OCI-M2 (cell line): Measurements from ENCODE around the gene TTC24.

Experiments
- DNase-seq: peaks from one replicate; lab custom pipeline; 2025; ENCODE audit not compliant: unreplicated experiment; lab: John Stamatoyannopoulos, UW

The TTC24 gene

GRCh38 chr1:156553860-156554485 is 25.6 kb upstream of the TTC24 start:
- no peak for DNase-seq

DNA sequence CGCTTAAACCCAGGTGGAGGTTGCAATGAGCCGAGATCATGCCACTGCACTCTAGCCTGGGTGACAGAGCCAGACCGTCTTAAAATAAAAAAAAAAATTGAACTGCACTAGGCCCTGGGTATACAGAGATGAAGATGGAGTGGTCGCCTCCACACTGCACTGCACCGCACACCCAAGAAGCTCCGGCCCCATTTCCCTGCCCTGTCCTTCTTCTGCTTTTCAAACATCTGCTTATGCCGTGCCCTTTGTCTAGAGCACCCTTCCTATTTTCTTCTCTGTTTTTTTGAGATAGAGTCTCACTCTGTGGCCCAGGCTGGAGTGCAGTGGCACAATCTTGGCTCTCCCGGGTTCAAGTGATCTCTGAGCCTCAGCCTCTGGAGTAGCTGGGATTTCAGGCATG is 24.6 kb upstream of the TTC24 start:
- DNase-seq: no peak

- no peak for DNase-seq
Observed at GRCh38 chr1:156555715-156556114, 23.8 kb upstream of the TTC24 start.

DNA sequence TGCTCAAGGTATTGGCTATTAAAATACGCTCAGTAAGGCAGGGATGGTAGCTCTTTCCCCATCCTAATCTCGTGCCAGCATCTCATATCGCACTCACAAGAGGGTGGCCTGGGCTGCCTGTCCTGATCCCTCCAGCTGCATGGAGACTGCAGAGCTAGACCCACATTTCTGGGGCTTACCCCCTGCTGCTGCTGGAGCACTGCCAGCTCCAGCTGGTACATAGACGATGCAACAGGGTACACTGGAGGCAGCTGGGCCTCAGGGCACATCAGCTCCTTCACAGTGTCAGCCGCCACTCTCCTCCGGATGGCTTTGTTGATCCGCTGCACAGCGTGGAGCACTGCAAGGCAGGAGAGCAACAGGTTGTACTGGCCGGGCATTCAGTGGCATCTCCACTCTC is 23.2 kb upstream of the TTC24 start:
- DNase-seq: no peak

DNA sequence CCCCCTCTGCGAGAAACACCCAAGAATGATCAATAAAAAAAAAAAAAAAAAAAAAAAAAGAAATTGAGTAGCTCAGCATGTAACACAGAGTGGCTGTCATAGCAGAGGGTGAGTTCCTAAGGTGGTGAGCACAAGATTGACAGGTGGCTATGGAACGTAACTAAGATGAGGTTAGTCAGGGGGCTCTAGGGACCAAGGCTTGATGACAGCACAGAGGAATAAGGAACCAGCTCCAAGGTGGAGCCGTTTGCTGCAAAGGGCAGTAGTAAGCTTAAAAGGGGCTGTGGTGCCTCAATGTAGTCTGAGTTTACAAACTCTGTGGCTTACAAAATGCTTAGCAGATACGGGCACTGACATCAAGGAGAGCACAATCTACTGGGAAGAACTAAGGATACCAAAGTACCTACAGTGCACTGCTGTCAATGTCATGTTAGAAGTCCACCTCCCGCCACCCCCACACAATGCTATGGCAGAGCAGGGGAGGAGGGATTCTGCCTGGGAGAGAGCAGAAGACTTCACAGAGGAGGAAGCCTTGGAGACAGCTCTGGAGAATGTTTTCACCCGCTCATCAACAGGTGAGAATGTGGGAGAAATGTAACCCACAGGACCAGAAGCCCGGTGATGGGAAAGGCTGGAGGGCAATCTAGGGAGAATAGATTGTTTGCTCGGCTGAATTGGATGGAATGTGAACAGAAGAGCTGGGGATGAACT is 20.3 kb upstream of the TTC24 start:
- no peak for DNase-seq

DNA sequence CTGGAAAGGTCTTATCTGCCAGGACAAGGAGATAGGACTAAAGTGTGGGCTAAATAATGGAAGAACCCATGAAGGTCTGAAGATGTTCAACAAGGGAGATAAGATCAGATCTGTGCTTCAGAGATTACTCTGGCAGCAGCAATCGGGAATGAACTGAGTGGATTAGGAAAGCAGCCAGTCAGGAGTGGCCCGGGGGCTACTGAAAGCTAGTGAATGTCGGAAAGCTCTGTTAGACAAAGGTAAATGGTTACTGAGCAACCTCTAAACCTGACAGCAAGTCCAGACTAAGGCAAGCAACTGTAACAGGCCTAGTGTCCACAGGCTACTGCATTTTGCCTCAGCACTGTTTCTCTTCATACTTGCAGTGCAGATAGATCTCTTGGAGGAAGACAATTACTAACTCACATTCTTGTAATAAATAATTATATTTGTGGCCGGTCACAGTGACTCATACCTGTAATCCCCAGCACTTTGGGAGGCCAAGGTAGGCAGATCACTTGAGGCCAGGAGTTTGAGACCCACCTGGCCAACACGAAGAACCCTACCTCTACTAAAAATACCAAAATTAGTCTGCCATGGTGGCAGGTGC is 19.6 kb upstream of the TTC24 start:
- DNase-seq: no peak

GRCh38 chr1:156560585-156561163 is 18.8 kb upstream of the TTC24 start:
- DNase-seq: no peak

GRCh38 chr1:156565519-156565918 is 14.0 kb upstream of the TTC24 start:
- DNase-seq: no peak

- DNase-seq: no peak
Observed at GRCh38 chr1:156566436-156566835, 13.1 kb upstream of the TTC24 start.

DNA sequence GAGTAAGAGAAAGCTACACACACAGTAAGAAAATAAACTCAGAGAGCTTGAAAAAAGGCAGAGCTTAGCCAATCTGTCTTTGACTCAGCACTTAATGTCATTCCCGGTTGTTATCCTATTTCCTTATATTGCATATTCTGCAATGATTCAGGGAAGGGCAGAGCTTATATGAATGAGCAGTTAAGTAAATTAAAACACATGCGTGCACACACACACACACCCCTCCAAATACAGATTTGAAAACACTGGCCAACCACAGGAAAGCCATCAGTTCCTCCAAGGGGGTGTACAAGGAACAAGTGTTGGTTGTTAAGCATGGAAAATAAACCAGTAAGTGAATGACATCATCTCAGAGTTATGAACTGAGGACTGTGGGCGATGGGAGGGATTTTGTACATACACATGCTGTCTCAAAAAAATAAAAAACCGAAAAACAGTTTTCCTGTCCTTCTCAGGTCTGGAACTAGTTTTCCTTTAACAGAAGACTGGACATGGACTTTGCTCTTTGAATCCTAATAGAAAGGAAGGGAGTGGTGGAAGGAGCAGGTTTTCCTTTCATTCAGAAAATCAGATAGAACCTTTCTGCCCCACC is 8.2 kb upstream of the TTC24 start:
- no peak for DNase-seq

- DNase-seq: peak; percentile 21
Observed at GRCh38 chr1:156571919-156572662, 7.4 kb upstream of the TTC24 start, which contains the start of gene IQGAP3. TSS of gene IQGAP3 (minus strand) at chr1:156572565. CDS start at chr1:156572529, 36 bp downstream.

DNA sequence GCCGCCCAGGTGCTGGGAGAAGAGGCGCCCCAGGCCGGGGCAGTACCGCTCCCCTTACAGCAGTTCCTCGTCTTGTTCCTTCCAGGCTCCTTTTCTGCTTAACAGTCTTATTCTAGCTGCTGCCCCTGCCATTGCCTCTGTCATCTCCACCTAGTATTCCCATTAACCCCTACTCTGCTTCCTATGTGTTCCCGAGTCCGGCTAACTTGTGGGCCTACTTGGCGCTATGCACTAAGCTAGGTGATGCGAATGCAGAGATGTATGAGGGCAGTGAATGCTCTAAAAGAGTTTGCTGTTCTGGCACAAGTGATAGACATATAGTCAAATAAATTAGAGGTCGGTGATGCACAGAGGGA is 6.9 kb upstream of the TTC24 start:
- DNase-seq: no peak

DNA sequence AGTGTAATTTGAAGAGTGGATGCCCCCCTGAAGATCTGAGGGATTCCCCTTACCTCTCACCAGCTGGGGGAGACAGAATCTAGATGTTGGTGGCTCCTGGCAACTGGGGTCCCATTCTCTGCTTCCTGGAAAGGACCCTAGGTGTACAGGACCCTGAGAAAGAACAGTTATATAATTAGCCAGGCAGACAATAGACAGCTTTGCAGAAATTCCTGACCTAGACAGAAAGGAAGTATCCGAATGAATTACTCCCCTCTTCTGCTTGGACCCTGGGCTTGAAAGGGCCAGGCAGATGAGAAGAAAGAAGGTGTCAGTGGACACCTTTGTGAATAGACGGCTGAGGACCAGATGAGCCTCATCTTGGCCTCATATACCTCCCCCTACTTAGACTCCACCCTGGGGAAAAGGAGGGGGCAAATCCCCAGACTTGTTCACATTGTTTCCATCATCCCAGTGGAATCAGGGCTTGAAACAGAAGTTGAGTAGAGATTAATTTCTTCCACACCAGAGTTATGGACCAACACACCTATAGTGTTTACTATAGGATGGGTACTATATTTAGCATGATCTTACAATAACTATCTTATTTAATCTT is 5.4 kb upstream of the TTC24 start:
- DNase-seq: no peak

DNA sequence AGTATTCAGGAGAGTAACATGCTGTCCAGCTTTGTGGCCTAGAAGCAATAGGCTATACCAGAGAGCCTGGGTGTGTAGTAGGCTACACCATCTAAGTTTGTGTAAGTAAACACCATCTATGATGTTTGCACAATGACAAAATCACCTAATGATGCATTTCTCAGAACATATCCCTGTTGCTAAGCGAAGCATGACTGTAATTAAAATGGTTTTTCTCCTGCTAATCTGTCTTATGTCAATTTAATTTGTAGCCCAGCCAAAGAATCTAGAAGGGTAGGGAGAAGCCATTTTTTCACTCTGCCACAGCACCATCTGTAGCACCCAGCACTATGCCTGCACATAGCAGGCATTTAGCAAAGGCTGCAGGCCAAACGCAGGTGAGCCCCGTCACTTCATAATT is 2.0 kb upstream of the TTC24 start:
- no peak for DNase-seq

DNA sequence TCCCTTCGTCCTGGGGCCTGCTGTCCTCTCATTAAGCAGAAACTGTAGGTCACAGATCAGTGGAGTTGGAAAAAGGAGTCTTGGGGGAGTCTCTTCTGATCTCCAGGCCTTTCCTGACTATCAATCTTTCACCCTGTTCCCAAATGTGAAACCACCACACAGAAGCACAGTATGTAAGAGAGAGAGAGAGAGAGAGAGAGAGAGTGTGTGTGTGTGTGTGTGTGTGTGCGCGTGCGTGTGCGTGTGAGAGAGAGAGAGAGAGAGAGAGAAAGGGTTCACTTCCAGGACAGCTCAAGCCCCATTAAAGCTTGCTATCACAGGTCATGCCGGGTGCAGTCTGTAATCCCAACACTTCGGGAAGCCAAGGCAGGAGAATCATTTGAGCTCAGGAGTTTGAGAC is 1.5 kb upstream of the TTC24 start:
- DNase-seq: no peak

GRCh38 chr1:156581661-156582387 is 2.3 kb downstream of the TTC24 start:
- no peak for DNase-seq

DNA sequence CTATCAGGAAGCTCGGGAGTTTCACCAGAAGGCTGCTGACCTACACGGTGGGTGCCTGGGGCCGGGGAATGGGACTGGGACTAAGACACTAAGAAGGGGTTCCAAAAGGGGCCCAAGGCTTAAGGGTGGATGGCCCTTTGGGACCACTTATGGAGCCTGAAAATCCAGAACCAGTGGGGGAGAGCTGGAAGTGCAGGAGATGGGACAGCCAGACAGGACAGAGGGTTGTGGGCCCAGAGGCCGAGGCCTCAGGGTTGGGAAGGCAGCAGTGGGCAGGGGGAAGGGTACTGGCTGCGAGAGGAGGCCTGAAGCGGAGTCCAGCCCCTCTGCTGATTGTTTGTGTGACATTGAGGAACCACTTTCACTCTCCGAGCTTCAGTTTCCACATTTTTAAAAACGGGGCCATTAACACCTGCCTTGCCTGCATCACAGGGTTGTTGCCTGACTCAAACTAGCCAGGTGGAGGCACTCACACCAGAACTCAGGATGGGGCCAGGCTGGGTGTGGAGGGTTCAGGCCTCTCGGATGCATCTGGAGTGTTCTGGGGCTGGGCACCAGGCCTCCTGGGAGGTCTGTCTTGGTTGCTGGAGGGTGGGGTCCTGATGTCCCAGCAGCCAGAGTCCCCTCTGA is 3.0 kb downstream of the TTC24 start:
- DNase-seq: no peak

DNA sequence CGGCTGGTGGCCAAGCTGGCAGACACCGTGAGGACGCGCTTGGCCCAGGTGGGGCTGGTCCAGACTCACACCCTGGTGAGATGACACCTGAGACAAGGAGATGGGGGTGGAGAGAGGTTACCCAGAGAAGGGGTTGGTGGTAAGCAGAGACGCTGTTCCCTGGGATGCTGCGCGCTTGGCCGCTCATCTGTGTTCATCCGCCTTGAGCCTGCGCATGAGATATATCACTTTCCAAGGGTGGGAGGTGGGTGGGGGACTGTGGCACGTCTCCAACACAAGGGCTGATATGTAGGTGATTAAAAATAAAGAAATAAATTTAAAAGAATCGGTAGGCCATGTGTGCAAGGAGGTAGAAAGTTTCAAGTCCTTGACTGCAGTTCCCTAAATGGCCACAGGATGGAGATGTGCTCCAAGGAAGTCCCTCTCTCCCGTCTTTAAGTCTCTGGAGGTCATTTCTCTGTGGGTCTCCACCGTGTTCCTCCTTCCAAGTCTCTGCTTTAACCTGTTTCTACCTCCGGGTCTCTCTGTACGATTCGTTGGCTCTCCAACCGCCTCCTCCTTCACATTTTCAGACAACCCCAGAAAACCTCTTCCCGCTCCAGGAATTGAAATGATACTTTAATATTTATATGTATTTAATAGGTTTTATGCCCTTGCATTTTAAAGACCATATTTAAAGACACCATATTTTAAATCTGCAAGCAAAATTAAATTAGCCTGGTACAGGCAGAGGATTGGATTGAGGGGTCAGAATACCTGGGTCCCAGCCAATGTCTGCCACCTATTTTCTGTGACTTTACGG is 4.5 kb downstream of the TTC24 start:
- no peak for DNase-seq

DNA sequence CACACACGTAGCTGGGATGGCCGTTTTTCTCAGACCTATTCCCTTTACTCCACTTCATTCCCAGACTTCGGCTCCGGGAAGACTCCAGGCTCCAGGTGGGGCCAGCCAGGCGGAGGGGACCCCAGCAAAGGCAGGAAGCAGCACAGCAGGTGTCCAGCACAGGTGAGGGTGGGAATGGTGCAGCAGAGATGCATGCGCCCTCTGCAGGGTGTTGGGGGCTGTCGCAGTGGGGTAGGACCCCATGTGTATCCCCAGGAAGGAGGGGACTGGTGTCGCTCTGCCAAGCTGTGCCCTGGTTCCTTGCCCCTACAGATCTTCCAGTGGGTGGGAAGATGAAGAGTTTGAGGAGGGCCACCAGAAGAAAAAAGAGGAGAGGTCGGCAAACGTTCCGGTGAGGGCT is 5.3 kb downstream of the TTC24 start:
- no peak for DNase-seq
